Sciatic nerve (tissue), 2 donors: ENCODE results near the gene PRKAG2. TPM values are rescaled to one million over a fixed set of nuclear protein-coding genes. Genes with fewer than 3 reads are reported as not detected.
"Not testable (repeated sequence)": the region's sequence is repeated elsewhere in the genome, so short reads cannot be mapped to it uniquely, and the experiment has no call there.

Experiments
- ATAC-seq: fragments of 200-7000 bp; cut with Tn5 transposase; one replicate; pipeline ENCODE4 v1.9.1; 2020; ENCODE audit warnings: mild to moderate bottlenecking, moderate library complexity
- DNase-seq: peaks from one replicate; pipeline ENCODE4 v3.0.0-alpha.2; 2020; ENCODE audit warnings: low spot score
- intact Hi-C: fragments of 100-400 bp; cut with DNase I; formaldehyde crosslinking; loops from one replicate; pipeline ENCODE4 v1.14.2; 2022
- total RNA-seq: library from RNA; stranded (reverse); fragmentation: NEBNext Ultra II Directional; extraction: Animal tissue kit (Norgen Biotek cat#: 25700); gene quantifications from one replicate; pipeline ENCODE4 v1.2.1, GENCODE V29; 2021
- donor health status: DM: no; HTN: no; CAD: no.
- donor health status: DM: no; HTN: no; CAD: no.

Gene PRKAG2
- total RNA-seq, 1 donor from 2014 or later, result 31.5 TPM

GRCh38 chr7:151592868-151593486 lies 283.9 kb downstream of the PRKAG2 start:
- no peak for DNase-seq
- peak; percentile 38 for ATAC-seq
- intact Hi-C loops, result no loop called here

- ATAC-seq (no peak), DNase-seq (no peak)
- intact Hi-C loops, result no loop called here
These were observed 284.6 kb downstream of the PRKAG2 start for GRCh38 chr7:151592330-151592729.

- intact Hi-C loops, result no loop called here
- ATAC-seq (no peak), DNase-seq (no peak)
These were observed 285.0 kb downstream of the PRKAG2 start for GRCh38 chr7:151591866-151592265.

- intact Hi-C loops, result no loop called here
- no peak for ATAC-seq
- DNase-seq, result no peak
These were observed 285.8 kb downstream of the PRKAG2 start for GRCh38 chr7:151590850-151591771.

- ATAC-seq (no peak), DNase-seq (no peak)
- intact Hi-C loops, result no loop called here
These were observed 286.7 kb downstream of the PRKAG2 start for GRCh38 chr7:151590071-151590849.

- DNase-seq (no peak), ATAC-seq (no peak)
- intact Hi-C loops, result no loop called here
These were observed 287.9 kb downstream of the PRKAG2 start for GRCh38 chr7:151588982-151589381.

- no peak for ATAC-seq
- DNase-seq, result no peak
- intact Hi-C loops, result no loop called here
These were observed 290.2 kb downstream of the PRKAG2 start for GRCh38 chr7:151586531-151587260.

GRCh38 chr7:151585744-151586393 lies 291.0 kb downstream of the PRKAG2 start:
- intact Hi-C loops, result no loop called here
- ATAC-seq (no peak), DNase-seq (no peak)

- no peak for DNase-seq
- ATAC-seq, result no peak
- intact Hi-C loops, result no loop called here
These were observed 295.2 kb downstream of the PRKAG2 start for GRCh38 chr7:151581741-151582140.

- intact Hi-C loops, result loop anchor here (10.0 kb wide), 1 partner anchor 175 kb away; no protein-coding TSS in a partner anchor
- DNase-seq (no peak), ATAC-seq (no peak)
These were observed 297.3 kb downstream of the PRKAG2 start for GRCh38 chr7:151579644-151580043.

GRCh38 chr7:151575410-151575809 lies 301.5 kb downstream of the PRKAG2 start:
- intact Hi-C loops, result loop anchor here (10.0 kb wide), 1 partner anchor 179 kb away; no protein-coding TSS in a partner anchor

GRCh38 chr7:151573046-151573445 lies 303.9 kb downstream of the PRKAG2 start:
- intact Hi-C loops, result loop anchor here (10.0 kb wide), 1 partner anchor 182 kb away; no protein-coding TSS in a partner anchor
- not testable (repeated sequence) for DNase-seq, ATAC-seq

More at GRCh38 chr7:151575410-151575809, 301.5 kb downstream of the PRKAG2 start:
- ATAC-seq, result no peak
- DNase-seq, result no peak

GRCh38 chr7:151572136-151572535 lies 304.8 kb downstream of the PRKAG2 start:
- ATAC-seq (no peak), DNase-seq (no peak)
- intact Hi-C loops, result loop anchor here (10.0 kb wide), 1 partner anchor 183 kb away; no protein-coding TSS in a partner anchor

- DNase-seq, result no peak
- intact Hi-C loops, result loop anchor here (10.0 kb wide), 1 partner anchor 183 kb away; no protein-coding TSS in a partner anchor
- ATAC-seq, result no peak
These were observed 305.4 kb downstream of the PRKAG2 start for GRCh38 chr7:151571471-151571870.

- no peak for ATAC-seq
- DNase-seq, result no peak
- intact Hi-C loops, result loop anchor here (10.0 kb wide), 1 partner anchor 184 kb away; no protein-coding TSS in a partner anchor
These were observed 306.5 kb downstream of the PRKAG2 start for GRCh38 chr7:151570366-151570915.

GRCh38 chr7:151568956-151569940 lies 307.7 kb downstream of the PRKAG2 start:
- DNase-seq, result no peak
- intact Hi-C loops, result no loop called here
- no peak for ATAC-seq
